ENCODE results near the gene NAV2. TPM values are rescaled to one million over a fixed set of nuclear protein-coding genes. Genes with fewer than 3 reads are reported as not detected.

NAV2 gene
- total RNA-seq, 1 donor from 2014 or later, result 31.4 TPM

DNA sequence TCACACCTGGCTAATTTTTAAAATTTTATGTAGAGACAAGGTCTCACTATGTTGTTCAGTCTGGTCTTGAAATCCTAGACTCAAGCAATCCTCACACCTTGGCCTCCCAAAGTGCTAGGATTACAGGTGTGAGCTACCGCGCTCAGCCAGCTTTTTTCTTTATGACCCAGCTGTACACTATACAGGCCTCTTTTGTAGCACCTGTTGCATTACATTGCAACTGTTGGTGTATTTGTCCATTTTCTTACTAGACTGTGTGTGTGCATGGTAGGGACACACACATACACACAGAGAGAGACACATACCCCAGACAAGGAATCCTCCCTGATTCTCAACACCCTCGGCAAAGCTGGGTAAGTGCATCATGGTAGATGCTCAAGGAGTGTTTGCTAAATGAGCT is 61.7 kb downstream of the NAV2 start:
- DNase-seq (ENCODE audit: extremely low spot score, unreplicated experiment), result no peak
- Mint-ChIP-seq H3K9me3 (ENCODE audit: unreplicated experiment) (no peaks in the 10 kb centered on the region), H3K4me1 (ENCODE audit: unreplicated experiment) (peaks cover 38% of the 10 kb centered on the region), H3K36me3 (ENCODE audit: unreplicated experiment) (no peaks in the 10 kb centered on the region), H3K4me3 (ENCODE audit: unreplicated experiment) (no peak overlapping the region), H3K27ac (ENCODE audit: unreplicated experiment) (no peak overlapping the region), H3K27me3 (ENCODE audit: unreplicated experiment) (peaks cover 3% of the 10 kb centered on the region)
- no peak for TF ChIP-seq CTCF (IDR thresholded peaks at IDR 0.05)

DNA sequence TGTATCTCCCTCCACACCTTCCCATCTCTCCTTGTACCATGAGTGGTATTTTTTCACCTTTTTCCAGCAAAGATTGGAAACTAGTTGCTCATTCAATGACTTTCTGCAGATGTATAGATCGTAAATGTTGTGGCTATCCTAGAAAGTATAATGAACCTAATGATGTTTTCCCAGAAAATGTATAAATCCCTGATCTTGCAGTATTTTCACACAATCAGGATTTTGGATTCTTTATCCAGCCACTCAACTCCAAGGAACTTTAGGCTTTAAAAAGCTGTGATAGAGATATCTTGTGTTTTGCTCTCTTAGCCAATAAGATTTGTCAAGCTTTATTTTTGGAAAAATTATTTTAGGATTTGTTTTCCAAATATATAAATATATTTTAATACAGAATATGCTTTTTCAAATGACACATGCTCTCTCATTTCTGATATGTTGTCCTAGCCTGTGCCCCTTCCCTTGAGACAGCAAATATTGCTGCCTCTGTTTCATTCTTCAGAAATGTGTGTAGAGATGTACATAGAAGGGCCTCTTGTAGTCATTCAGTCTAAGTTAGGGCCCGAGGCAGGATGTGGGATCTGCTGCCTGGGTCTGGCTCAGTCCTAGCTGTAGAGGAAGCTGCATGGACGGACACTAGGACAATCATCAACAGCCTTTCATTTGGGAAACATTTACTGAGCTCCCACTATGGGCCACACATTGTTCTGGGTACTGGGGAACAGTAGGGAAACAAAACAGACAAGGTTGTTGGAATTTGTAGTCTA is 62.4 kb downstream of the NAV2 start:
- H3K4me1 Mint-ChIP-seq (ENCODE audit: unreplicated experiment), result peaks cover 33% of the 10 kb centered on the region
- no peak for TF ChIP-seq CTCF (IDR thresholded peaks at IDR 0.05)
- H3K9me3 Mint-ChIP-seq (ENCODE audit: unreplicated experiment), result no peaks in the 10 kb centered on the region
- H3K36me3 Mint-ChIP-seq (ENCODE audit: unreplicated experiment), result no peaks in the 10 kb centered on the region
- DNase-seq (ENCODE audit: extremely low spot score, unreplicated experiment), result no peak
- peaks cover 3% of the 10 kb centered on the region for H3K27me3 Mint-ChIP-seq (ENCODE audit: unreplicated experiment)
- H3K27ac Mint-ChIP-seq (ENCODE audit: unreplicated experiment), result no peak overlapping the region
- peak overlapping the region; percentile 11 for H3K4me3 Mint-ChIP-seq (ENCODE audit: unreplicated experiment)

- DNase-seq (ENCODE audit: extremely low spot score, unreplicated experiment), result no peak
- H3K4me1 Mint-ChIP-seq (ENCODE audit: unreplicated experiment), result peaks cover 27% of the 10 kb centered on the region
- H3K36me3 Mint-ChIP-seq (ENCODE audit: unreplicated experiment), result no peaks in the 10 kb centered on the region
- H3K27me3 Mint-ChIP-seq (ENCODE audit: unreplicated experiment), result peaks cover 3% of the 10 kb centered on the region
- H3K9me3 Mint-ChIP-seq (ENCODE audit: unreplicated experiment), result no peaks in the 10 kb centered on the region
- no peak overlapping the region for H3K27ac Mint-ChIP-seq (ENCODE audit: unreplicated experiment)
- no peak for TF ChIP-seq CTCF (IDR thresholded peaks at IDR 0.05)
- H3K4me3 Mint-ChIP-seq (ENCODE audit: unreplicated experiment), result peak overlapping the region; percentile 11
These were observed 63.0 kb downstream of the NAV2 start for GRCh38 chr11:19775622-19776021.

GRCh38 chr11:19777039-19777376 is 64.4 kb downstream of the NAV2 start:
- peaks cover 2% of the 10 kb centered on the region for H3K9me3 Mint-ChIP-seq (ENCODE audit: unreplicated experiment)

More at GRCh38 chr11:19777039-19777376, 64.4 kb downstream of the NAV2 start:
- Mint-ChIP-seq H3K27ac (ENCODE audit: unreplicated experiment) (peak overlapping the region; percentile 52), H3K4me3 (ENCODE audit: unreplicated experiment) (peak overlapping the region; percentile 81), H3K36me3 (ENCODE audit: unreplicated experiment) (peaks cover under 1% of the 10 kb centered on the region), H3K27me3 (ENCODE audit: unreplicated experiment) (peaks cover 3% of the 10 kb centered on the region), H3K4me1 (ENCODE audit: unreplicated experiment) (peaks cover 19% of the 10 kb centered on the region)
- no peak for TF ChIP-seq CTCF (IDR thresholded peaks at IDR 0.05)
- DNase-seq (ENCODE audit: extremely low spot score, unreplicated experiment), result no peak

All from osteocyte (in vitro differentiated cells).